ENCODE data around the gene IGF2. TPM values are rescaled to one million over a fixed set of nuclear protein-coding genes. Genes with fewer than 3 reads are reported as not detected.

IGF2 gene
- total RNA-seq, 1 experiment from 2014 or later = 5.0 TPM

GRCh38 chr11:2094354-2095197, 44.6 kb downstream of the IGF2 start:
- ChIA-PET CTCF (no interaction called here), POLR2A (ENCODE audit: unreplicated experiment) (no interaction called here)
- Histone ChIP-seq H2AFZ (ENCODE audit: low read length) (no peak overlapping the region), H3K9ac (ENCODE audit: low read length) (no peak overlapping the region), H3K27ac (ENCODE audit: low read length) (no peak overlapping the region), H4K20me1 (ENCODE audit: low read length) (no peaks in the 10 kb centered on the region), H3K9me2 (replicated peaks; ENCODE audit: low read length) (no peaks in the 10 kb centered on the region), H3K4me3 (ENCODE audit: low read length) (no peak overlapping the region), H3F3A (ENCODE audit: low read length, unreplicated experiment) (no peaks in the 10 kb centered on the region), H3K9me3 (ENCODE audit: low read length) (no peaks in the 10 kb centered on the region), H3K4me1 (ENCODE audit: insufficient read depth, low read length) (peaks cover 32% of the 10 kb centered on the region), H3K79me2 (ENCODE audit: low read length) (no peaks in the 10 kb centered on the region), H3K27me3 (ENCODE audit: low read length) (no peaks in the 10 kb centered on the region), H3K36me3 (ENCODE audit: low read depth, low read length) (no peaks in the 10 kb centered on the region), H3K4me2 (ENCODE audit: low read length) (no peak overlapping the region)
- no peak for ATAC-seq
- TF ChIP-seq, protein P1, sequence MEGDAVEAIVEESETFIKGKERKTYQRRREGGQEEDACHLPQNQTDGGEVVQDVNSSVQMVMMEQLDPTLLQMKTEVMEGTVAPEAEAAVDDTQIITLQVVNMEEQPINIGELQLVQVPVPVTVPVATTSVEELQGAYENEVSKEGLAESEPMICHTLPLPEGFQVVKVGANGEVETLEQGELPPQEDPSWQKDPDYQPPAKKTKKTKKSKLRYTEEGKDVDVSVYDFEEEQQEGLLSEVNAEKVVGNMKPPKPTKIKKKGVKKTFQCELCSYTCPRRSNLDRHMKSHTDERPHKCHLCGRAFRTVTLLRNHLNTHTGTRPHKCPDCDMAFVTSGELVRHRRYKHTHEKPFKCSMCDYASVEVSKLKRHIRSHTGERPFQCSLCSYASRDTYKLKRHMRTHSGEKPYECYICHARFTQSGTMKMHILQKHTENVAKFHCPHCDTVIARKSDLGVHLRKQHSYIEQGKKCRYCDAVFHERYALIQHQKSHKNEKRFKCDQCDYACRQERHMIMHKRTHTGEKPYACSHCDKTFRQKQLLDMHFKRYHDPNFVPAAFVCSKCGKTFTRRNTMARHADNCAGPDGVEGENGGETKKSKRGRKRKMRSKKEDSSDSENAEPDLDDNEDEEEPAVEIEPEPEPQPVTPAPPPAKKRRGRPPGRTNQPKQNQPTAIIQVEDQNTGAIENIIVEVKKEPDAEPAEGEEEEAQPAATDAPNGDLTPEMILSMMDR (conservative IDR thresholded peaks at IDR 0.05; ENCODE audit: low read depth, low read length) = no peak
- TF ChIP-seq EZH2 (IDR thresholded peaks at IDR 0.05; ENCODE audit: low read length, unreplicated experiment) (no peak), EZH2phosphoT487 (IDR thresholded peaks at IDR 0.05; ENCODE audit: borderline replicate concordance, low read length) (no peak)
- BruUV-seq (replicated peaks) = no TSS peak
- no peak for DNase-seq
- intact Hi-C loops (cut with micrococcal nuclease) = no loop called here

DNA sequence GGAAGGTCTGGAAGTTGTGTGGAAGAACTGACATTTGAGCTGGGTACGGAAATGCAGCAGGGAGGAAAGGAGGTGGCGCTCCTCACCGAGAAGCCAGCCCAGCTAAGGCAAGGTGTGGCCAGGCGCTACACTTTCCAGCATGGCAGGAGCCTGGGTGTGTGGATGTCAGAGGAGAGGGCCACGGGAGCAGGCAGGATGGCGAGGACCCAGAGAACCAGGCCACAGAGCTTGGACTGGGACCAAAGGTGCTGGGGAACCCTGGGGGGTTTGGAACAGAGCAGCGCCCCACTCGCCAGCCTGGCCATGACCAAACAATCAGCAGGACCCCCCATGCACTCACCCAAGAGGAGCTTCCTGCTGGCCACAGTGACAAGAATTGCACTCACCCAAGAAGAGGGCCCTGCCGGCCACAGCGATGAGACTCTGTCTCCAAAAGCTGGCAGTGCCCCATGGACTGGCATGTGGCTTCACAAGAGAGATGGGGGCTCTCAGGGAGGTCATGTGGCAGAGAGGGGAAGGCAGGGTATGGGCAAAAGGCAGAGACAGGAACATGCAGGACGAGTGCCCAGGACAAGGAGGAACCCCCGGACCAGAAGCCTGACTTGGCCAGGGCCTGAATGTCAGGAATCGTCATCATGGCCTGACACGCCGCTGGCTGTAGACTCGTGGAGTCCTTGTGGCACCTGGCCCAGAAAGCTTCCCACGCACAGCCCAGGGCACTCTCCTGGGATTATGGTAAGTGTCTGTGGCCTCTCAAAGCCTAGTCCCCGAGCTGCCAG, 45.4 kb downstream of the IGF2 start:
- no TSS peak for BruUV-seq (replicated peaks)
- no peaks in the 10 kb centered on the region for H3F3A ChIP-seq (ENCODE audit: low read length, unreplicated experiment)
- no peaks in the 10 kb centered on the region for H3K79me2 ChIP-seq (ENCODE audit: low read length)
- intact Hi-C loops (cut with micrococcal nuclease) = loop anchor here (2.0 kb wide), 1 partner anchor 17 kb away; no protein-coding TSS in a partner anchor
- no peak; the same call in 1 of the 2 replicates for ATAC-seq
- no peak overlapping the region for H3K9ac ChIP-seq (ENCODE audit: low read length)
- no peaks in the 10 kb centered on the region for H3K27me3 ChIP-seq (ENCODE audit: low read length)
- peak overlapping the region; percentile 68 for H3K4me2 ChIP-seq (ENCODE audit: low read length)
- H3K9me3 ChIP-seq (ENCODE audit: low read length) = no peaks in the 10 kb centered on the region
- H3K9me2 ChIP-seq (replicated peaks; ENCODE audit: low read length) = no peaks in the 10 kb centered on the region
- H4K20me1 ChIP-seq (ENCODE audit: low read length) = no peaks in the 10 kb centered on the region
- H3K36me3 ChIP-seq (ENCODE audit: low read depth, low read length) = no peaks in the 10 kb centered on the region
- peak overlapping the region; percentile 35; the same call in 1 of the 2 replicates for H3K4me3 ChIP-seq (ENCODE audit: low read length)
- no peak overlapping the region; the same call in 1 of the 2 replicates for H2AFZ ChIP-seq (ENCODE audit: low read length)
- CTCF ChIA-PET = interaction anchor here (1.3 kb wide), 1 partner anchor 16 kb away, joined by 4 read pairs; no protein-coding TSS in a partner anchor
- no peak for DNase-seq
- peaks cover 28% of the 10 kb centered on the region for H3K4me1 ChIP-seq (ENCODE audit: insufficient read depth, low read length)
- TF ChIP-seq EZH2phosphoT487 (IDR thresholded peaks at IDR 0.05; ENCODE audit: borderline replicate concordance, low read length) (no peak), EZH2 (IDR thresholded peaks at IDR 0.05; ENCODE audit: low read length, unreplicated experiment) (no peak)
- TF ChIP-seq, protein P1 (conservative IDR thresholded peaks at IDR 0.05; ENCODE audit: low read depth, low read length) = no peak
- POLR2A ChIA-PET (ENCODE audit: unreplicated experiment) = interaction anchor here (0.7 to 1.2 kb wide), 2 partner anchors 16 to 17 kb away, joined by 3 to 5 read pairs; no protein-coding TSS in a partner anchor
- H3K27ac ChIP-seq (ENCODE audit: low read length) = no peak overlapping the region

All from PC-3 (cell line).